Activated CD8-positive, alpha-beta memory T cell treated with anti-CD3 and anti-CD28 coated beads, Interleukin-2, amount 10 ng/mL, durations not matched to agents 7 days and 5 days (primary cell): Measurements from ENCODE around the gene NEK6. TPM values are rescaled to one million over a fixed set of nuclear protein-coding genes. Genes with fewer than 3 reads are reported as not detected.

Experiments
- ATAC-seq: fragments of 150-1000 bp; cut with Tn5 transposase; one replicate; pipeline ENCODE4 v1.10.0; 2021; ENCODE audit warnings: moderate library complexity
- CTCF ChIA-PET: fragments of 350-600 bp; sonication (Branson Sonifier 250); formaldehyde crosslinking; loops from one replicate; lab custom pipeline; 2021; ENCODE audit warnings: antibody characterized with exemption; lab: Charles Lee
- DNase-seq: peaks from one replicate; pipeline ENCODE4 v3.0.0-alpha.2; 2020
- H3K27ac Mint-ChIP-seq: one replicate; pipeline ENCODE4 v1.8.0; 2021; ENCODE audit warnings: mild to moderate bottlenecking, mixed read lengths
- H3K27me3 Mint-ChIP-seq: one replicate; pipeline ENCODE4 v1.8.0; 2021; ENCODE audit warnings: mixed read lengths
- H3K36me3 Mint-ChIP-seq: one replicate; pipeline ENCODE4 v1.8.0; 2021; ENCODE audit warnings: mild to moderate bottlenecking, mixed read lengths
- H3K4me1 Mint-ChIP-seq: one replicate; pipeline ENCODE4 v1.8.0; 2021; ENCODE audit warnings: mixed read lengths
- H3K4me3 Mint-ChIP-seq: one replicate; pipeline ENCODE4 v1.8.0; 2021; ENCODE audit warnings: mild to moderate bottlenecking, moderate library complexity, mixed read lengths
- H3K9me3 Mint-ChIP-seq: one replicate; pipeline ENCODE4 v1.8.0; 2022; ENCODE audit warnings: low read depth, mixed read lengths
- total RNA-seq, 2 experiments: library from RNA; stranded (reverse); gene quantifications; one replicate each; pipeline ENCODE4 v1.2.3, GENCODE V29; 2021

The NEK6 gene
- total RNA-seq, 2 experiments from 2014 or later = 6.3 to 10.9 TPM

- Mint-ChIP-seq H3K9me3 (no peaks in the 10 kb centered on the region), H3K4me3 (no peak overlapping the region), H3K36me3 (peaks cover 1% of the 10 kb centered on the region), H3K27ac (no peak overlapping the region), H3K27me3 (no peaks in the 10 kb centered on the region), H3K4me1 (no peaks in the 10 kb centered on the region)
- CTCF ChIA-PET = interaction anchor here (0.8 kb wide), 1 partner anchor 305 kb away, joined by 3 read pairs; no protein-coding TSS in a partner anchor
- ATAC-seq (no peak), DNase-seq (no peak)
These were observed 88.1 kb downstream of the NEK6 start for GRCh38 chr9:124345751-124346281.

- no peaks in the 10 kb centered on the region for H3K27me3 Mint-ChIP-seq
These were observed 88.8 kb downstream of the NEK6 start for GRCh38 chr9:124346347-124347163.

GRCh38 chr9:124347206-124347967 lies 89.6 kb downstream of the NEK6 start:
- H3K4me3 Mint-ChIP-seq = no peak overlapping the region
- H3K4me1 Mint-ChIP-seq = no peaks in the 10 kb centered on the region
- ATAC-seq (no peak), DNase-seq (no peak)
- H3K36me3 Mint-ChIP-seq = peaks cover 7% of the 10 kb centered on the region
- CTCF ChIA-PET = no interaction called here
- H3K27ac Mint-ChIP-seq = no peak overlapping the region
- no peaks in the 10 kb centered on the region for H3K9me3 Mint-ChIP-seq
- H3K27me3 Mint-ChIP-seq = no peaks in the 10 kb centered on the region

More at GRCh38 chr9:124346347-124347163, 88.8 kb downstream of the NEK6 start:
- DNase-seq = no peak
- Mint-ChIP-seq H3K27ac (no peak overlapping the region), H3K9me3 (no peaks in the 10 kb centered on the region), H3K4me1 (no peaks in the 10 kb centered on the region), H3K4me3 (no peak overlapping the region), H3K36me3 (peaks cover 5% of the 10 kb centered on the region)
- CTCF ChIA-PET = interaction anchor here (0.8 kb wide), 1 partner anchor 305 kb away, joined by 3 read pairs; no protein-coding TSS in a partner anchor
- no peak for ATAC-seq

- no peaks in the 10 kb centered on the region for H3K4me1 Mint-ChIP-seq
- no peak overlapping the region for H3K4me3 Mint-ChIP-seq
- no peak overlapping the region for H3K27ac Mint-ChIP-seq
- CTCF ChIA-PET = no interaction called here
- no peak for DNase-seq
- ATAC-seq = no peak
- H3K9me3 Mint-ChIP-seq = no peaks in the 10 kb centered on the region
- peaks cover 7% of the 10 kb centered on the region for H3K36me3 Mint-ChIP-seq
- no peaks in the 10 kb centered on the region for H3K27me3 Mint-ChIP-seq
These were observed 90.2 kb downstream of the NEK6 start for GRCh38 chr9:124347968-124348358.

DNA sequence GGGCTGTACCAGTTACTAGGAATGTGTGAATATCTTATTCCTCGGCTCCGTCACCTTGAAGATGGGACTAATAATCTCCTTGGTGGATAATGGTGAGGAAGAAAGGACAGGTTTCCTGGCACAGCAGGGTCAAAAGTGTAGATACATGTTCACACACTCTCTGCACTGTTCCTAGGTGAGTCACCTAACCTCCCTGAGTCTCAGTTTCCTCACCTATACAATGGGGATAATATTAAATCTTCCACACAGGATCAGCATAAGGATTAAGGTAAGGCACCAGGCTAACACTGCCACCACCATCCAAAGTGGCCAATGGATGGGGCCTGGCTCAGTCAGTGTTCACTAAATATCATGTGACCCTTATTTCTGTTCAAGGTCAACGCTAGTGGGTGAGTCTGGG lies 90.6 kb downstream of the NEK6 start:
- Mint-ChIP-seq H3K27ac (no peak overlapping the region), H3K4me3 (no peak overlapping the region), H3K9me3 (no peaks in the 10 kb centered on the region), H3K27me3 (no peaks in the 10 kb centered on the region), H3K36me3 (peaks cover 8% of the 10 kb centered on the region), H3K4me1 (no peaks in the 10 kb centered on the region)
- DNase-seq (no peak), ATAC-seq (no peak)
- CTCF ChIA-PET = no interaction called here

DNA sequence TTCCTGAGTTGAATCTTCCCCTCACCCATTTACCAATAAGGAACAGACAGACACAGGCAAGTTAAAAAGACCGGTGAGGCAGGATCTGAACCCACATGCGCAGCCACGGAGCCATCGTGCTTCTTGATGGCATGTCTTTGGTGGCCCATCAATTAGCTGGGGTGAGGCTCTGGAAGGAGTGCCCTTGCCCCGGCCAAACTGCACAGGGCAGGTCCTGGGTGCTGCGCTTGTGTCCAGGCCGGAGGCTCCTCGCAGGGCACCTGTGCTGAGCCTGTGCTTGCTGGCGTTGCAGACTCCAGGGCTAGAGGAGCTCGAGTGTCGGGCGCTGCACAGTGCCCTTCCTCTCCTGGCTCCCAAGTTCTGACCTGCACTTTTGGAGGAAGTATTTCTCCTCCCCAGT lies 91.1 kb downstream of the NEK6 start:
- Mint-ChIP-seq H3K36me3 (peaks cover 10% of the 10 kb centered on the region), H3K27me3 (no peaks in the 10 kb centered on the region), H3K27ac (no peak overlapping the region), H3K4me3 (no peak overlapping the region), H3K4me1 (no peaks in the 10 kb centered on the region), H3K9me3 (no peaks in the 10 kb centered on the region)
- CTCF ChIA-PET = no interaction called here
- ATAC-seq (no peak), DNase-seq (no peak)

DNA sequence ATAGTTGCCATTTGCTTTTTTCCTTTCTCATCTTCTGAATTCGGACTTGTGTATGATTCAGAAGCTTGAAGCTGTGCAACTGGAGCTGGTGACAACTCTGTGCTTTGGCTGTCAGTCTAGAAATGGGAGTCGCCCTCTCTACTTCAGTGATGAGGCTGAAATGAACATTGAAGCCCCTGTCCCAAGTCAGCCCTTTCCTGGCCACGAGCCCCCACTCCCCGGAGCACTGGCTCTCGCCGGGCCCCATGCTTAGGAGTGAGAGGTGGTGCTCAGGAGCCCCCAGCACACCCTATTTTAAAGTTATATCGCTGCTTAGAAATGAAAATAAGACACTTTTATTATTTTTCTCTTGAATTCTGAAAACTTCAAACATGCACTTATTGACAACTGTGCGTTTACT lies 91.5 kb downstream of the NEK6 start:
- CTCF ChIA-PET = no interaction called here

DNA sequence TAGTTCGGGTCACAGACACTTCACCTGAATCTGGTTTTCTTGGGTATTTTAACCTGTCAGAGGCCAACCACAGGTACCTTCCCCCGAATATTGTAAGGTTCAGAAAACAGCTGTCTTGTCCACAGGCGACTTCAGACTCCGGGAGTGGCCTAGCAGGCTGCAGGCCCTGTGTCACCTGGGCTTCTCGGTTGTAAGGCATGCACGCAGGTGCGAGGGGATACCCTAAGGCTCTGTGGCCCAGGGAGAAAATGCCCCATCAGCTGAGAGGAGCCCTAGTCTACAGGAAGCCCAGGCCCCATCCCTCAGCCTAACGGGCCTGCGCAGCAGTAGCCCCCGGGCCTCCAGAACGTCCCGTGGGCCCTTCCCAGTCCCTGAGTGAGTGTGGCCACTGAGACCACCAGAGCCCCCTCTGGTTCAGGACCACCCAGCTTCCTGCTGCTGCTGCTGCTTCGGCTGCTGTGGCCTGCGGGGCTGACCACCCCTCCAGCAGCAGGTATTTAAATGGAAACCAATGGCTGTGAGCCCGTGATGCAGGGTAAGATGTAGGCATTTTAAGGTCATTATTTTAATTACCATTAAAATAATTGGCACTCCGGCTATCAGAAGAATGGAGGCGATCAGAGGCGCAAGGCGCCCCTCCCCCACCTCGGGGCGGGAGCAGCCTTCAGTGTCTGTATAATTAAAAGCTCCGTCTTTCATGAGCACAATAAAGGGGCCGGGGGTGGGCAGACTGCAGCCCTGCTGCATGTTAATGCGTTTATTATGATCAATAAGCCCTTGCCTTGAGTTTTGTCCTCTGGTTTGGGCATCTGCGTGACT lies 92.1 kb downstream of the NEK6 start:
- CTCF ChIA-PET = interaction anchor here (1.5 kb wide), 1 partner anchor 12 kb away, joined by 3 read pairs; no protein-coding TSS in a partner anchor
- H3K36me3 Mint-ChIP-seq = peaks cover 10% of the 10 kb centered on the region
- peaks cover 3% of the 10 kb centered on the region for H3K4me1 Mint-ChIP-seq
- no peaks in the 10 kb centered on the region for H3K9me3 Mint-ChIP-seq
- ATAC-seq (no peak), DNase-seq (no peak)
- no peak overlapping the region for H3K4me3 Mint-ChIP-seq
- H3K27me3 Mint-ChIP-seq = no peaks in the 10 kb centered on the region
- no peak overlapping the region for H3K27ac Mint-ChIP-seq

More for the DNA sequence above, 91.5 kb downstream of the NEK6 start:
- H3K4me1 Mint-ChIP-seq = no peaks in the 10 kb centered on the region
- ATAC-seq (no peak), DNase-seq (no peak)
- H3K4me3 Mint-ChIP-seq = no peak overlapping the region
- H3K27ac Mint-ChIP-seq = no peak overlapping the region
- no peaks in the 10 kb centered on the region for H3K9me3 Mint-ChIP-seq
- H3K36me3 Mint-ChIP-seq = peaks cover 10% of the 10 kb centered on the region
- H3K27me3 Mint-ChIP-seq = no peaks in the 10 kb centered on the region

- no peaks in the 10 kb centered on the region for H3K27me3 Mint-ChIP-seq
- H3K9me3 Mint-ChIP-seq = no peaks in the 10 kb centered on the region
- no peak overlapping the region for H3K27ac Mint-ChIP-seq
- H3K36me3 Mint-ChIP-seq = peaks cover 10% of the 10 kb centered on the region
- peaks cover 3% of the 10 kb centered on the region for H3K4me1 Mint-ChIP-seq
- DNase-seq (no peak), ATAC-seq (no peak)
- CTCF ChIA-PET = interaction anchor here (1.5 kb wide), 1 partner anchor 11 kb away, joined by 3 read pairs; no protein-coding TSS in a partner anchor
- H3K4me3 Mint-ChIP-seq = no peak overlapping the region
These were observed 92.9 kb downstream of the NEK6 start for GRCh38 chr9:124350494-124351263.

DNA sequence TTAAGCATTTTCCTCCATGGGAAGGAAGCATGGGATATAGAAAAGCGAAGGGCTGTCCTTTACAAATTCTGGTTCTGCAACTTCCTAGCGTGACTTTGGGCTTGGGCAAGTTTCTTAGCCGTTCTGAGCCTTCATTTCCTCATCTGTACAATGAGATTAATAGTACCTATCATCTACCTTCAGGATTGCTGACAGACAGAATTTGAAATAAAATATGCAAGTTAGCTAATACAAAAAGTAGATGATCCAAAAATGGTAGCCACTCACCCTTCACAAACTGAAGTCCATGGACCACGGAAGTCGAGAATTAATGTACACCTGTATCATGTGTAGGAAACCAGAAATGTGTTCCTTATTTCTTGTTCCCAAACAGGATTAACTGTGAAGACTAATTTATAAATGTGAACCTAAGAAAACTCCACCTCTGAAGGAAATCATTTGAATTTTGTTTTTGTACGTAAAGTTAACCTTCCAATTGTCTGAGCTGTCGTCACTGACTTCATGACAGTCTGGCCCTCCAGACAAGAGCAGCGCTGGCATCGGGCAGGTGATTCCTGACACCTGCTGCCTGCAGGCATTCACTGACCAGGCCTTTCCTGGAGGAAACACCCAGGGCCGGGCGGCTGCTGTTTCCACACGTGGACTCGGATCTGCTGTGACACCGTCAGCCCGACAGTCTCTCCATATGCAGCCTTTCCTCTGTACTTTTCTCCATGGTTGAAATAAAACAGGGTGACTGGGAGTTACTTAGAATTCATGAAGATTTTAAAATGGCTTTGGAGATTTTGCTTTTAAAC lies 94.1 kb downstream of the NEK6 start:
- CTCF ChIA-PET = interaction anchor here (1.5 kb wide), 1 partner anchor 10 kb away, joined by 3 read pairs; no protein-coding TSS in a partner anchor
- DNase-seq (no peak), ATAC-seq (no peak)
- Mint-ChIP-seq H3K9me3 (no peaks in the 10 kb centered on the region), H3K4me3 (no peak overlapping the region), H3K4me1 (peaks cover 11% of the 10 kb centered on the region), H3K36me3 (peaks cover 10% of the 10 kb centered on the region), H3K27me3 (no peaks in the 10 kb centered on the region), H3K27ac (no peak overlapping the region)

GRCh38 chr9:124352616-124353015 lies 94.9 kb downstream of the NEK6 start:
- CTCF ChIA-PET = no interaction called here
- Mint-ChIP-seq H3K9me3 (no peaks in the 10 kb centered on the region), H3K4me1 (peaks cover 18% of the 10 kb centered on the region), H3K27ac (no peak overlapping the region), H3K4me3 (no peak overlapping the region), H3K27me3 (no peaks in the 10 kb centered on the region), H3K36me3 (peaks cover 10% of the 10 kb centered on the region)
- DNase-seq (no peak), ATAC-seq (no peak)
